ENCODE data around the gene SLC38A8.

DNA sequence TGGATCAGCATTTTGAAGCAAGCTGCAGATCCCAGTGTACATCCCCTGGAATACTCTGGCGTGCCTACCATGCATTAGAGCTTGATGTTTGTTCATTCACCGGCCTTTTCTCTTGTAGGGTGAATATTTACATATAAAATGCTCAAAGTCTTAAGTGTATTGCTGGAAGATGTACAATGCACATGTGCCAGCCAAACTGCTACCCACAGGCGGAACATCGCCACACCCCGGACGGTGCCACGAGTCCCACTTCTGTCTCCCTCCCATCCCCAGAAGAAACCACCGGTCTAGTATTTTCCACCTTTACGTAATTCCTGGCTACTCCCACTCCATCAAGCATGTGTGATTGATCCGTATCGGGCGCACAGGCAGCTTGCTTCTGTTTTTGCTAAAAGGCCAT lies 4.1 kb downstream of the SLC38A8 start:
- TF ChIP-seq POLR2AphosphoS5 (IDR thresholded peaks at IDR 0.05; ENCODE audit: low read depth, low read length): no peak
- TF ChIP-seq POLR2A (IDR thresholded peaks at IDR 0.05; ENCODE audit: low read depth, low read length): no peak
- TF ChIP-seq TAF1 (IDR thresholded peaks at IDR 0.05; ENCODE audit: low read depth, low read length): no peak
- no peak for TF ChIP-seq SPI1 (IDR thresholded peaks at IDR 0.05; ENCODE audit: low read depth, low read length)
- no peak for TF ChIP-seq POU2F2 (IDR thresholded peaks at IDR 0.05; ENCODE audit: low read depth, low read length)

All from GM12891 (cell line).